CD4-positive, alpha-beta memory T cell (primary cell): ENCODE data around the gene AGPAT4. TPM values are rescaled to one million over a fixed set of nuclear protein-coding genes. Genes with fewer than 3 reads are reported as not detected.
"Not testable (repeated sequence)": the region's sequence is repeated elsewhere in the genome, so short reads cannot be mapped to it uniquely, and the experiment has no call there.

Experiments
- CTCF ChIA-PET: fragments of 350-600 bp; sonication (Branson Sonifier 250); formaldehyde crosslinking; loops from one replicate; lab custom pipeline; 2021; ENCODE audit warnings: inconsistent platforms; ENCODE audit not compliant: partially characterized antibody; lab: Charles Lee
- POLR2A ChIA-PET: fragments of 350-600 bp; sonication (Branson Sonifier 250); formaldehyde crosslinking; loops from one replicate; lab custom pipeline; 2021; ENCODE audit not compliant: partially characterized antibody; lab: Charles Lee
- DNase-seq, 5 donors: peaks; one replicate each; pipeline versions ENCODE4 v3.0.0 to v3.0.0-alpha.2; 2020 to 2022; ENCODE audit warnings: mixed read lengths in 1 of 5
- H3K27ac ChIP-seq: one replicate; pipeline ENCODE4 v1.7.0; 2013; ENCODE audit warnings: low read depth, low read length
- H3K27me3 ChIP-seq: 2 replicates; pipeline ENCODE4 v1.7.0; 2013; ENCODE audit warnings: mild to moderate bottlenecking, low read length, moderate library complexity; ENCODE audit not compliant: insufficient read depth
- H3K36me3 ChIP-seq: 2 replicates; pipeline ENCODE4 v1.7.0; 2013; ENCODE audit warnings: mild to moderate bottlenecking, low read length, moderate library complexity; ENCODE audit not compliant: insufficient read depth
- H3K4me1 ChIP-seq: 2 replicates; pipeline ENCODE4 v1.7.0; 2013; ENCODE audit warnings: mild to moderate bottlenecking, low read length, moderate library complexity; ENCODE audit not compliant: insufficient read depth
- H3K4me3 ChIP-seq, 2 donors: one replicate each; pipeline ENCODE4 v1.7.0; 2013; ENCODE audit warnings: low read length in 2 of 2, mild to moderate bottlenecking in 1 of 2
- H3K9me3 ChIP-seq, 2 donors: one replicate each; pipeline ENCODE4 v1.7.0; 2013; ENCODE audit warnings: low read length in 2 of 2, control low read depth in 1 of 2; ENCODE audit not compliant: control insufficient read depth in 1 of 2
- H3K27ac Mint-ChIP-seq, 7 donors: one replicate each; pipeline ENCODE4 v1.8.0; 2020 to 2021; ENCODE audit warnings: mixed read lengths in 7 of 7, mild to moderate bottlenecking in 6 of 7, inconsistent platforms in 3 of 7, moderate library complexity in 3 of 7
- H3K27me3 Mint-ChIP-seq, 2 donors: one replicate each; pipeline ENCODE4 v1.8.0; 2020 to 2021; ENCODE audit warnings: mixed read lengths in 2 of 2
- H3K36me3 Mint-ChIP-seq, 2 donors: one replicate each; pipeline ENCODE4 v1.8.0; 2020 to 2021; ENCODE audit warnings: mixed read lengths in 2 of 2, inconsistent platforms in 1 of 2, mild to moderate bottlenecking in 1 of 2
- H3K4me1 Mint-ChIP-seq, 4 donors: one replicate each; pipeline ENCODE4 v1.8.0; 2020 to 2021; ENCODE audit warnings: mixed read lengths in 4 of 4, mild to moderate bottlenecking in 1 of 4
- H3K4me3 Mint-ChIP-seq, 8 donors: one replicate each; pipeline ENCODE4 v1.8.0; 2020 to 2021; ENCODE audit warnings: mixed read lengths in 8 of 8, mild to moderate bottlenecking in 7 of 8, moderate library complexity in 6 of 8, inconsistent platforms in 3 of 8
- H3K9me3 Mint-ChIP-seq, 8 donors: one replicate each; pipeline ENCODE4 v1.8.0; 2020 to 2021; ENCODE audit warnings: mixed read lengths in 8 of 8, mild to moderate bottlenecking in 5 of 8, inconsistent platforms in 3 of 8, moderate library complexity in 1 of 8
- intact Hi-C: fragments of 100-400 bp; cut with micrococcal nuclease; formaldehyde crosslinking; loops from one replicate; pipeline ENCODE4 v1.15.1; 2023
- polyA plus RNA-seq, 2 donors: library from polyadenylated mRNA; unstranded; fragments of 300-500 nt; fragmentation: Illumina TruSeq; gene quantifications; one replicate each; pipeline ENCODE4 v1.2.3, GENCODE V29; 2021
- total RNA-seq, 2 experiments: library from RNA; stranded (reverse); gene quantifications; one replicate each; pipeline ENCODE4 v1.2.3, GENCODE V29; 2021

The AGPAT4 gene
- total and polyA plus RNA-seq, 4 experiments from 2014 or later: 3.6 to 6.9 (median 4.1) TPM

- Mint-ChIP-seq H3K4me3 (no peak overlapping the region), H3K27ac (peak overlapping the region in 3 of 7 donors; percentile 22 to 67 (median 23)), H3K36me3 (peaks cover 13 to 36% of the 10 kb centered on the region in 2 donors), H3K9me3 (peaks cover 0 to 4% (median 0%) of the 10 kb centered on the region in 8 donors), H3K27me3 (no peaks in the 10 kb centered on the region), H3K4me1 (peaks cover 0 to 7% (median 5%) of the 10 kb centered on the region in 4 donors)
- no peak for DNase-seq
- H3K36me3 ChIP-seq: no peaks in the 10 kb centered on the region
- no peaks in the 10 kb centered on the region for H3K27me3 ChIP-seq
- H3K9me3 ChIP-seq: no peaks in the 10 kb centered on the region
- no peak overlapping the region for H3K27ac ChIP-seq
- H3K4me3 ChIP-seq: no peak overlapping the region
- POLR2A ChIA-PET: no interaction called here
- intact Hi-C loops: no loop called here
- no peaks in the 10 kb centered on the region for H3K4me1 ChIP-seq
- CTCF ChIA-PET: no interaction called here
Measured at GRCh38 chr6:161186173-161186769, 87.6 kb downstream of the AGPAT4 start.

GRCh38 chr6:161181121-161181520, 92.7 kb downstream of the AGPAT4 start:
- CTCF ChIA-PET: no interaction called here
- H3K27ac Mint-ChIP-seq: no peak overlapping the region

GRCh38 chr6:161178155-161178554, 95.7 kb downstream of the AGPAT4 start:
- POLR2A ChIA-PET, H3K4me1 Mint-ChIP-seq, H3K4me1 ChIP-seq, DNase-seq, CTCF ChIA-PET, H3K27me3 Mint-ChIP-seq, H3K27me3 ChIP-seq, H3K4me3 ChIP-seq, H3K27ac ChIP-seq, H3K4me3 Mint-ChIP-seq, H3K27ac Mint-ChIP-seq, H3K36me3 ChIP-seq, intact Hi-C loops, H3K9me3 ChIP-seq: not testable (repeated sequence)
- peaks cover 2 to 26% (median 18%) of the 10 kb centered on the region in 8 donors for H3K9me3 Mint-ChIP-seq
- peaks cover 8 to 28% of the 10 kb centered on the region in 2 donors for H3K36me3 Mint-ChIP-seq

More at GRCh38 chr6:161181121-161181520, 92.7 kb downstream of the AGPAT4 start:
- intact Hi-C loops: no loop called here
- no peak for DNase-seq
- no peak overlapping the region for H3K27ac ChIP-seq
- Mint-ChIP-seq H3K27me3 (no peaks in the 10 kb centered on the region), H3K36me3 (peaks cover 11 to 40% of the 10 kb centered on the region in 2 donors), H3K4me3 (no peak overlapping the region), H3K4me1 (peaks cover 0 to 2% (median 0%) of the 10 kb centered on the region in 4 donors), H3K9me3 (peaks cover 2 to 20% (median 13%) of the 10 kb centered on the region in 8 donors)
- POLR2A ChIA-PET: no interaction called here
- no peaks in the 10 kb centered on the region for H3K27me3 ChIP-seq
- H3K36me3 ChIP-seq: no peaks in the 10 kb centered on the region
- no peak overlapping the region for H3K4me3 ChIP-seq
- no peaks in the 10 kb centered on the region for H3K9me3 ChIP-seq
- H3K4me1 ChIP-seq: no peaks in the 10 kb centered on the region

- H3K27ac Mint-ChIP-seq, CTCF ChIA-PET, H3K4me1 Mint-ChIP-seq, H3K4me3 Mint-ChIP-seq, intact Hi-C loops, H3K27ac ChIP-seq, H3K27me3 Mint-ChIP-seq, DNase-seq, POLR2A ChIA-PET, H3K27me3 ChIP-seq, H3K36me3 ChIP-seq, H3K4me1 ChIP-seq, H3K9me3 ChIP-seq, H3K4me3 ChIP-seq: not testable (repeated sequence)
- peaks cover 2 to 27% (median 18%) of the 10 kb centered on the region in 8 donors for H3K9me3 Mint-ChIP-seq
- H3K36me3 Mint-ChIP-seq: peaks cover 11 to 25% of the 10 kb centered on the region in 2 donors
Measured at GRCh38 chr6:161176428-161176827, 97.4 kb downstream of the AGPAT4 start.

- H3K27me3 ChIP-seq, H3K27ac ChIP-seq, CTCF ChIA-PET, intact Hi-C loops, DNase-seq, H3K4me3 Mint-ChIP-seq, H3K36me3 ChIP-seq, H3K4me3 ChIP-seq, H3K9me3 ChIP-seq, H3K27ac Mint-ChIP-seq, H3K4me1 ChIP-seq, POLR2A ChIA-PET, H3K27me3 Mint-ChIP-seq: not testable (repeated sequence)
- Mint-ChIP-seq H3K36me3 (peaks cover 5 to 14% of the 10 kb centered on the region in 2 donors), H3K4me1 (peaks cover 6 to 14% (median 7%) of the 10 kb centered on the region in 4 donors), H3K9me3 (peaks cover 0 to 25% (median 8%) of the 10 kb centered on the region in 8 donors)
Measured at GRCh38 chr6:161172769-161173168, 101.1 kb downstream of the AGPAT4 start.

- ChIA-PET CTCF (no interaction called here), POLR2A (no interaction called here)
- Histone ChIP-seq H3K9me3 (no peaks in the 10 kb centered on the region), H3K36me3 (no peaks in the 10 kb centered on the region), H3K4me3 (no peak overlapping the region), H3K27ac (no peak overlapping the region), H3K27me3 (no peaks in the 10 kb centered on the region), H3K4me1 (no peaks in the 10 kb centered on the region)
- DNase-seq: no peak
- Mint-ChIP-seq H3K36me3 (peaks cover 10 to 19% of the 10 kb centered on the region in 2 donors), H3K4me1 (peaks cover 6 to 14% (median 7%) of the 10 kb centered on the region in 4 donors), H3K27me3 (no peaks in the 10 kb centered on the region), H3K9me3 (peaks cover 0 to 16% (median 3%) of the 10 kb centered on the region in 8 donors), H3K4me3 (no peak overlapping the region), H3K27ac (peak overlapping the region in 1 of 7 donors; percentile 52)
- intact Hi-C loops: no loop called here
Measured at GRCh38 chr6:161171207-161171606, 102.7 kb downstream of the AGPAT4 start.

GRCh38 chr6:161169696-161170095, 104.2 kb downstream of the AGPAT4 start:
- Histone ChIP-seq H3K27me3 (no peaks in the 10 kb centered on the region), H3K36me3 (no peaks in the 10 kb centered on the region), H3K9me3 (no peaks in the 10 kb centered on the region), H3K4me3 (no peak overlapping the region), H3K27ac (no peak overlapping the region), H3K4me1 (no peaks in the 10 kb centered on the region)
- Mint-ChIP-seq H3K27ac (peak overlapping the region in 1 of 7 donors; percentile 18), H3K4me3 (no peak overlapping the region), H3K36me3 (peaks cover 21 to 33% of the 10 kb centered on the region in 2 donors), H3K27me3 (no peaks in the 10 kb centered on the region), H3K4me1 (peaks cover 6 to 14% (median 7%) of the 10 kb centered on the region in 4 donors), H3K9me3 (peaks cover 0 to 8% (median 2%) of the 10 kb centered on the region in 8 donors)
- ChIA-PET POLR2A (no interaction called here), CTCF (no interaction called here)
- no peak for DNase-seq
- intact Hi-C loops: no loop called here
